Gastrocnemius medialis (tissue), 4 donors: ENCODE measurements around the gene ENOX1. TPM values are rescaled to one million over a fixed set of nuclear protein-coding genes. Genes with fewer than 3 reads are reported as not detected.
A peak's percentile ranks its signal among the peaks of the same experiment; 100 is the strongest.

Experiments used
- ATAC-seq, 2 donors: fragments of 150-250 bp; one replicate each; pipeline ENCODE4 v1.9.1; 2016
- DNase-seq, 2 donors: peaks; one replicate each; pipeline ENCODE4 v3.0.0-alpha.2; 2019
- H3K27ac ChIP-seq, 4 donors: fragments of 200-600 bp; sonication (generic); 1 replicate in 1 of 4; 2 replicates in 3 of 4; pipeline ENCODE4 v1.5.1; 2016 to 2018; ENCODE audit warnings: mild to moderate bottlenecking in 2 of 4, moderate library complexity in 1 of 4
- H3K27me3 ChIP-seq, 3 donors: fragments of 200-600 bp; sonication (generic) in 2 of 3; 1 replicate in 1 of 3; 2 replicates in 2 of 3; pipeline versions ENCODE4 v1.5.1 to v1.6.0; 2016 to 2019; ENCODE audit warnings: mild to moderate bottlenecking in 1 of 3, moderate library complexity in 1 of 3
- H3K36me3 ChIP-seq, 2 donors: fragments of 200-600 bp; sonication (generic) in 1 of 2; one replicate each; pipeline ENCODE4 v1.5.1; 2017 to 2018
- H3K4me1 ChIP-seq, 2 donors: fragments of 200-600 bp; sonication (generic) in 1 of 2; one replicate each; pipeline ENCODE4 v1.5.1; 2016 to 2017; ENCODE audit warnings: mild to moderate bottlenecking in 2 of 2
- H3K4me3 ChIP-seq, 4 donors: fragments of 200-600 bp; sonication (generic) in 3 of 4; 1 replicate in 1 of 4; 2 replicates in 3 of 4; pipeline ENCODE4 v1.5.1; 2016 to 2019; ENCODE audit warnings: mild to moderate bottlenecking in 2 of 4
- H3K9me3 ChIP-seq, 3 donors: fragments of 200-600 bp; sonication (generic) in 2 of 3; 1 replicate in 1 of 3; 2 replicates in 2 of 3; pipeline ENCODE4 v1.5.1; 2016 to 2019
- POLR2A ChIP-seq, 2 donors: fragments of 450-650 bp; IDR thresholded peaks; one replicate each; pipeline ENCODE4 v1.6.1; 2017; ENCODE audit warnings: antibody characterized with exemption in 2 of 2, mild to moderate bottlenecking in 2 of 2, moderate library complexity in 2 of 2
- in situ Hi-C, 4 donors: fragments of 200-750 bp; cut with MboI; loops; one replicate each; pipeline versions ENCODE4 v1.15.0 to v1.8.0; 2017; ENCODE audit warnings: low sequenced_read_pairs in 4 of 4
- intact Hi-C: fragments of 100-400 bp; cut with DNase I; formaldehyde crosslinking; loops from one replicate; pipeline ENCODE4 v1.15.1; 2023; ENCODE audit warnings: low total_unique reads
- total RNA-seq, 4 donors: library from RNA; depleted of rRNA; stranded (reverse); fragments of >200 nt; gene quantifications; one replicate each; pipeline versions ENCODE4 v1.1.0 to v1.2.3, GENCODE V29; 2016
- TF ChIP-seq, protein P1 (sequence below), 5 experiments: fragments of 450-650 bp in 3 of 5; fragments of 200-600 bp in 2 of 5; sonication (generic) in 2 of 5; IDR thresholded peaks in 4 of 5; conservative IDR thresholded peaks in 1 of 5; 1 replicate in 4 of 5; 2 replicates in 1 of 5; pipeline ENCODE4 v1.5.1; 2016 to 2019; ENCODE audit warnings: antibody characterized with exemption in 5 of 5, mild to moderate bottlenecking in 3 of 5, moderate library complexity in 3 of 5

The ENOX1 gene
- total RNA-seq, 4 donors from 2014 or later = 0.46 to 3.5 (median 1.8) TPM

DNA sequence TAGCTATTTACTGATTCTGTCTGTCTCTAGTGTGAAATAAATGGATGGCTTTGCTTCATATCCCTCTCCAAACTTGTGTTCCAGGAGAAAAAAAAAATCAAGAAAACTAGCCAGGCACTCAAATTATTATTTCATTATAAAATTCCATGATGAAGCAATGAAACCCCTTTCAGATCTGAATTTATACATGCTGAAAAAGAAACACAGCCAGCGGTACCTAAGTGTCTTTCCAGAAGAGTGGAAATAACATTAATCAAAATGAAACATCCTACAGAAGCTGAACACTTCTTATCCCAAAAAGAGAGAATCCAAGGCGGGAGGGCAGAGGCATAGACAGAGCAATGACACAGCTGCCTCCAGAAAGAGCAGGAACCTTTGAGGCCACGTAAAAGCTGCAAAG, 15.9 kb downstream of the ENOX1 start:
- DNase-seq = no peak
- no peak for TF ChIP-seq POLR2A (IDR thresholded peaks at IDR 0.05)
- H3K27me3 ChIP-seq = no peaks in the 10 kb centered on the region
- H3K36me3 ChIP-seq = no peaks in the 10 kb centered on the region
- H3K9me3 ChIP-seq = no peaks in the 10 kb centered on the region
- H3K4me3 ChIP-seq = no peak overlapping the region
- in situ Hi-C loops (no loop called here), intact Hi-C loops (no loop called here)
- no peak overlapping the region for H3K27ac ChIP-seq
- ATAC-seq = no peak
- peaks cover 11 to 13% of the 10 kb centered on the region in 2 donors for H3K4me1 ChIP-seq

DNA sequence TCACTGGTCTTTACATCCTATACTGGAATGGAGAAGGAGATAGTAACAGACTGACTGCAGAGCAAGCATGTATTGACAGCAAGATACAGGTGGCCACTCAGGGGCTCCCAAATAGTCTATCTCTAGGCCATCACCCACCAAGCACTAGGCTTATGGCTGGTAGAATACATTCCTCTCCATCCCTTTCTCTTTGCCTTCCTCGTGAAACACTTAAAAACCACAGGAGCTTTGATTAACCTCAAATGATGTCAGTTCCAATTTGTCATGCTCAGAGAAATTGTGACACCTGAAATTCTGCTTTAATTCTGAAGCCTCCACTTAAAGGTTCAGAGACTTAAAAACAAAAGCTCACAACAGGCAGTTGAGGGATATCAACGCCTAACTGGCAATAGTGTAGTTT, 17.2 kb downstream of the ENOX1 start:
- Histone ChIP-seq H3K36me3 (no peaks in the 10 kb centered on the region), H3K27me3 (no peaks in the 10 kb centered on the region), H3K27ac (no peak overlapping the region), H3K4me3 (no peak overlapping the region), H3K4me1 (peaks cover 11 to 13% of the 10 kb centered on the region in 2 donors), H3K9me3 (no peaks in the 10 kb centered on the region)
- in situ Hi-C loops (no loop called here), intact Hi-C loops (no loop called here)
- ATAC-seq = no peak
- DNase-seq = no peak
- TF ChIP-seq POLR2A (IDR thresholded peaks at IDR 0.05) = no peak
- TF ChIP-seq, protein P1, sequence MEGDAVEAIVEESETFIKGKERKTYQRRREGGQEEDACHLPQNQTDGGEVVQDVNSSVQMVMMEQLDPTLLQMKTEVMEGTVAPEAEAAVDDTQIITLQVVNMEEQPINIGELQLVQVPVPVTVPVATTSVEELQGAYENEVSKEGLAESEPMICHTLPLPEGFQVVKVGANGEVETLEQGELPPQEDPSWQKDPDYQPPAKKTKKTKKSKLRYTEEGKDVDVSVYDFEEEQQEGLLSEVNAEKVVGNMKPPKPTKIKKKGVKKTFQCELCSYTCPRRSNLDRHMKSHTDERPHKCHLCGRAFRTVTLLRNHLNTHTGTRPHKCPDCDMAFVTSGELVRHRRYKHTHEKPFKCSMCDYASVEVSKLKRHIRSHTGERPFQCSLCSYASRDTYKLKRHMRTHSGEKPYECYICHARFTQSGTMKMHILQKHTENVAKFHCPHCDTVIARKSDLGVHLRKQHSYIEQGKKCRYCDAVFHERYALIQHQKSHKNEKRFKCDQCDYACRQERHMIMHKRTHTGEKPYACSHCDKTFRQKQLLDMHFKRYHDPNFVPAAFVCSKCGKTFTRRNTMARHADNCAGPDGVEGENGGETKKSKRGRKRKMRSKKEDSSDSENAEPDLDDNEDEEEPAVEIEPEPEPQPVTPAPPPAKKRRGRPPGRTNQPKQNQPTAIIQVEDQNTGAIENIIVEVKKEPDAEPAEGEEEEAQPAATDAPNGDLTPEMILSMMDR (IDR thresholded peaks at IDR 0.05 in 4 of 5, conservative IDR thresholded peaks at IDR 0.05 in 1 of 5) = no peak

DNA sequence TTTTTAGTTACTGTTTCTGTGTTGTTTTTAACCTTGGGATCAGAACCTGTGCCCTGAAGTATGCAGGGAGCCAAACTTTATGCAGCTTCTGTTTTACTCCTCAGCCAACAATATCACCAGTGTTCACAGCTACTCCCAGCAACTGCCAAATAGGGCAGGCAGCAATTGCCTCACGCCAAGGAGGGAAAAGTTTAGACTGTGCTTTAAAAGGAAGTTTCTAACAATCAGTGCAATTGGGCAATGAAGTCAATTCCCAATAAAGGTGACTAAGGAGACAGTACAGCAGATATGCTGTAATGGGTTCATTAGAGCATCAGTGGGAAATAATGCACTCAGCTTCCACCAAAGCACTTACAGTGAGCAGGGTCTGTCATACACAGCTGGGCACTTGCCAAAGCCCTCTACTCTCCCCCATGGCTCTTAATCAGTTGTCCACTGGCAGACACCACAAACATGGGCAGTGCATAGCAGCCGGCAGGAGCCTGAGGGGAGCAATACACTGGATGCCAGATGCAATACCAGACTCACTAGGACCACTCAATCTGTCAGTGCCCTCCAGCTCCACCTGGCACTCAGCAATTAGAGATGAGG, 19.3 kb downstream of the ENOX1 start:
- H3K4me3 ChIP-seq = no peak overlapping the region
- H3K27me3 ChIP-seq = no peaks in the 10 kb centered on the region
- in situ Hi-C loops = no loop called here
- peak in 1 of 2 donors; percentile 58 for ATAC-seq
- no peak for DNase-seq
- no peaks in the 10 kb centered on the region for H3K9me3 ChIP-seq
- TF ChIP-seq POLR2A (IDR thresholded peaks at IDR 0.05) = no peak
- TF ChIP-seq, protein P1 (IDR thresholded peaks at IDR 0.05 in 4 of 5, conservative IDR thresholded peaks at IDR 0.05 in 1 of 5) = no peak
- intact Hi-C loops = no loop called here
- no peaks in the 10 kb centered on the region for H3K36me3 ChIP-seq
- H3K27ac ChIP-seq = no peak overlapping the region
- H3K4me1 ChIP-seq = peaks cover 11 to 13% of the 10 kb centered on the region in 2 donors

DNA sequence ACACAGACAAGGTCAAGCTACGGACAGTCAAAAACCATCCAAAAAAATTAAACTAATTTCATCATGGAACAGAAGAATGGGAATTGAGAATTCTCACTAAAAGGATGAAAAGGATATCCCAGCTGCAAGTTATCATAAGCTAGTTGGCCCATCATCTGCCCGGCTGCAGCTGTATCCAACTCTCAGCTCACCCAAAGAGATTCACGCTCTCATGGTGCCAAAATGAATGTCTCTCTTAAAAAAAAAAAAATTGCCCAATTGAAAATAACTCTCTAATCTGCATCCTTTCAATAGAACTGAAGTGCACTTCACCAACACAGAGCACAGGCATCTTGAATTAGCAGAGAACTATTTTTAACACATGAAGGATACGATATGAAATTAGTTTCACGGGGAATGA, 20.0 kb downstream of the ENOX1 start:
- H3K27ac ChIP-seq = no peak overlapping the region
- intact Hi-C loops (no loop called here), in situ Hi-C loops (no loop called here)
- H3K36me3 ChIP-seq = no peaks in the 10 kb centered on the region
- H3K4me3 ChIP-seq = no peak overlapping the region
- no peaks in the 10 kb centered on the region for H3K27me3 ChIP-seq
- H3K9me3 ChIP-seq = no peaks in the 10 kb centered on the region
- peak in 1 of 2 donors; percentile 42 for ATAC-seq
- DNase-seq = no peak
- TF ChIP-seq POLR2A (IDR thresholded peaks at IDR 0.05) = no peak
- TF ChIP-seq, protein P1 (IDR thresholded peaks at IDR 0.05 in 4 of 5, conservative IDR thresholded peaks at IDR 0.05 in 1 of 5) = no peak
- peaks cover 11 to 13% of the 10 kb centered on the region in 2 donors for H3K4me1 ChIP-seq

DNA sequence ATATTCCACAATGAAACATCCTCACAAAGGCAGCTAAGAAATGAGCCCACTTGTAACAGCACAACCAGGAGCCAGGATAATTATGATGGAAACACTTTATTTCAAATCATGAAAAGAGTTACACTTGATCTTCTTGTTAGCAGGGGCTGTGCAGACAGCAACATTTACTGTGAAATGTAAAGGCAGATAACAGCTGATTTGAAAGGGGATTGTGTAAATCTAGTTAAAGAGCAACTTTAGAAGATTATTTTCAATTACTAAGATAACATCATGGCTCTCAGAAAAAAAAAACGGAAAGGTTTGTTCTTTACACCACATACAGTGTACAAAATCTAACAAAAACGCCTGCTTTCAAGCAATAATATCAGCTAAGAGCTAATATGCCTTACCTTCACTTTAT, 22.4 kb downstream of the ENOX1 start:
- Histone ChIP-seq H3K9me3 (no peaks in the 10 kb centered on the region), H3K27me3 (no peaks in the 10 kb centered on the region), H3K4me3 (no peak overlapping the region), H3K27ac (no peak overlapping the region), H3K4me1 (peaks cover 11 to 13% of the 10 kb centered on the region in 2 donors), H3K36me3 (no peaks in the 10 kb centered on the region)
- DNase-seq = no peak
- in situ Hi-C loops = no loop called here
- TF ChIP-seq, protein P1 (IDR thresholded peaks at IDR 0.05 in 4 of 5, conservative IDR thresholded peaks at IDR 0.05 in 1 of 5) = no peak
- intact Hi-C loops = no loop called here
- no peak for ATAC-seq
